K562 (cell line): ENCODE data around the gene CDKN3. TPM values are rescaled to one million over a fixed set of nuclear protein-coding genes. Genes with fewer than 3 reads are reported as not detected.
A peak's percentile ranks its signal among the peaks of the same experiment; 100 is the strongest.

Experiments used
- ATAC-seq: fragments of 200-7000 bp; cut with Tn5 transposase; 3 replicates; pipeline ENCODE4 v1.9.1; 2020; ENCODE audit warnings: moderate library complexity
- BruUV-seq: library from RNA; stranded (reverse); fragments of 400-500 nt; replicated peaks from 2 replicates; lab custom pipeline; 2021; lab: Mats Ljungman, UMichigan
- CTCF ChIA-PET: fragments of 300-600 bp; formaldehyde crosslinking; extraction: SDS; loops from one replicate; lab custom pipeline; 2021; ENCODE audit warnings: low intra/inter-chr PET ratio; lab: Yijun Ruan, JAX
- POLR2A ChIA-PET: fragments of 300-600, 350-650 bp; sonication (Branson Sonifier 250); formaldehyde crosslinking; extraction: SDS; loops from one replicate; lab custom pipeline; 2021; ENCODE audit warnings: antibody characterized with exemption, inconsistent platforms; lab: Yijun Ruan, JAX
- DNase-seq, 4 experiments: peaks; one replicate each; pipeline versions ENCODE4 v3.0.0 to v3.0.0-alpha.2; 2011 to 2018; ENCODE audit warnings: low spot score in 3 of 4, mixed read lengths in 3 of 4; ENCODE audit errors: extremely low read depth in 1 of 4
- FAIRE-seq: peaks from 2 replicates; lab custom pipeline; 2011; peaks lifted over from hg19 to GRCh38; lab: Jason Lieb, UNC
- H2AFZ ChIP-seq: 2 replicates; pipeline ENCODE4 v1.6.0; 2011; ENCODE audit warnings: low read depth, low read length, control low read depth, inconsistent platforms
- H3K27ac ChIP-seq: fragments of 200-600 bp; 3 replicates; pipeline ENCODE4 v1.8.0; 2011; ENCODE audit warnings: low read depth, mild to moderate bottlenecking, control low read depth, inconsistent platforms, low read length, moderate library complexity, mixed read lengths; ENCODE audit errors: extremely low read depth
- H3K27me3 ChIP-seq, 2 experiments: fragments of 300-600 bp in 1 of 2; 2 replicates in 1 of 2; 3 replicates in 1 of 2; pipeline versions ENCODE4 v1.6.0 to v1.8.0; 2011; ENCODE audit warnings: inconsistent platforms in 2 of 2, low read length in 2 of 2, mild to moderate bottlenecking in 1 of 2, mixed read lengths in 1 of 2, moderate library complexity in 1 of 2; ENCODE audit not compliant: control insufficient read depth in 2 of 2, insufficient read depth in 2 of 2
- H3K36me3 ChIP-seq: fragments of 300-600 bp; 3 replicates; pipeline ENCODE4 v1.8.0; 2011; ENCODE audit warnings: mild to moderate bottlenecking, low read length, inconsistent platforms; ENCODE audit not compliant: control insufficient read depth, insufficient read depth
- H3K4me1 ChIP-seq, 2 experiments: fragments of 200-600 bp in 1 of 2; replicated peaks in 1 of 2; 2 replicates in 1 of 2; 3 replicates in 1 of 2; pipeline versions ENCODE4 v1.5.1 to v1.8.0; 2011; ENCODE audit warnings: inconsistent platforms in 2 of 2, low read length in 2 of 2, mild to moderate bottlenecking in 1 of 2, mixed read lengths in 1 of 2, moderate library complexity in 1 of 2; ENCODE audit not compliant: control insufficient read depth in 2 of 2, insufficient read depth in 2 of 2
- H3K4me2 ChIP-seq: 2 replicates; pipeline ENCODE4 v1.6.1; 2011; ENCODE audit warnings: low read length, control low read depth, inconsistent platforms, mixed read lengths; ENCODE audit not compliant: insufficient read depth
- H3K4me3 ChIP-seq: fragments of 200-600 bp; sonication (generic), shearing (Covaris generic); 2 replicates; pipeline ENCODE4 v1.5.1; 2016; ENCODE audit warnings: control low read depth, inconsistent platforms
- H3K79me2 ChIP-seq: fragments of 200-600 bp; 3 replicates; pipeline ENCODE4 v1.8.0; 2011; ENCODE audit warnings: low read length, inconsistent platforms; ENCODE audit not compliant: control insufficient read depth, insufficient read depth
- H3K9ac ChIP-seq, 2 experiments: 2 replicates each; pipeline versions ENCODE4 v1.6.0 to v1.6.1; 2011; ENCODE audit warnings: low read depth in 2 of 2, low read length in 2 of 2, control low read depth in 1 of 2, inconsistent platforms in 1 of 2, mild to moderate bottlenecking in 1 of 2, mixed read lengths in 1 of 2; ENCODE audit not compliant: insufficient read depth in 1 of 2
- H3K9me1 ChIP-seq: one replicate; pipeline ENCODE4 v1.6.0; 2011; ENCODE audit warnings: inconsistent platforms, mild to moderate bottlenecking, low read length, moderate library complexity; ENCODE audit not compliant: control insufficient read depth, insufficient read depth
- H3K9me3 ChIP-seq: replicated peaks from 2 replicates; pipeline ENCODE4 v1.5.1; 2011; ENCODE audit warnings: low read depth, low read length, inconsistent platforms; ENCODE audit not compliant: control insufficient read depth, insufficient read depth
- H4K20me1 ChIP-seq: replicated peaks from 2 replicates; pipeline ENCODE4 v1.6.1; 2011; ENCODE audit warnings: low read length, inconsistent platforms, mixed read lengths; ENCODE audit not compliant: control insufficient read depth, insufficient read depth
- ARID1B ChIP-seq: fragments of 450-650 bp; IDR thresholded peaks from 2 replicates; pipeline ENCODE4 v1.6.1; 2016; ENCODE audit warnings: antibody characterized with exemption, mild to moderate bottlenecking, inconsistent platforms
- EP300 ChIP-seq: IDR thresholded peaks from 2 replicates; pipeline ENCODE4 v1.6.1; 2012; ENCODE audit warnings: low read length, improper control_type of control experiment
- HDAC6 ChIP-seq: IDR thresholded peaks from 2 replicates; pipeline ENCODE4 v1.6.1; 2012; ENCODE audit warnings: low read depth, mild to moderate bottlenecking, control low read depth, inconsistent platforms, low read length, moderate library complexity
- KLF6 ChIP-seq: fragments of 250-450 bp; sonication (Bioruptor Pico); IDR thresholded peaks from 2 replicates; pipeline ENCODE4 v1.4.0; 2020; ENCODE audit warnings: mild to moderate bottlenecking, moderate library complexity, borderline replicate concordance
- NCOA1 ChIP-seq: fragments of 450-650 bp; IDR thresholded peaks from 2 replicates; pipeline ENCODE4 v1.6.1; 2016; ENCODE audit warnings: low read depth
- SRSF7 ChIP-seq: fragments of 200-400 bp; formaldehyde crosslinking; optimal IDR thresholded peaks from 2 replicates; pipeline ENCODE3; 2017; ENCODE audit warnings: mild to moderate bottlenecking, low read depth, low read length
- ZKSCAN8 ChIP-seq: fragments of 200-800 bp; sonication (Bioruptor generic); IDR thresholded peaks from 2 replicates; pipeline ENCODE4 v1.6.1; 2016; ENCODE audit warnings: missing genetic modification characterization, missing compliant biosample characterization
- ZNF76 ChIP-seq: fragments of 250-450 bp; sonication (Bioruptor Pico); IDR thresholded peaks from 2 replicates; pipeline ENCODE4 v1.4.0; 2020; ENCODE audit warnings: mild to moderate bottlenecking, moderate library complexity, borderline replicate concordance
- WGBS: fragments of 100-300 bp; shearing (Covaris generic); methylation state at CpG from one replicate; pipeline ENCODE4 v1.1.6; 2016; ENCODE audit warnings: low coverage, mixed read lengths; ENCODE audit not compliant: insufficient coverage; ENCODE audit errors: missing lambda C conversion rate; 5-methylcytosine and 5-hydroxymethylcytosine counted together
- in situ Hi-C: fragments of 300-500 bp; cut with MboI; formaldehyde crosslinking; loops from 4 replicates; pipeline ENCODE4 v1.15.0; 2018; ENCODE audit warnings: inconsistent platforms, mixed read lengths
- intact Hi-C: fragments of 100-400 bp; cut with micrococcal nuclease; formaldehyde crosslinking; loops from 2 replicates; pipeline ENCODE4 v1.14.2; 2022
- polyA plus RNA-seq, 8 experiments: library from polyadenylated mRNA; depleted of rRNA in 4 of 8; stranded (reverse) in 5 of 8; unstranded in 3 of 8; fragments of >200 nt; fragmentation: Nextera tagmentation in 2 of 8; fragmentation: Illumina TruSeq in 1 of 8; extraction: Ambion mirVana in 2 of 8; extraction: Trizol in 1 of 8; gene quantifications; 2 replicates each; pipeline versions ENCODE4 v1.2.1 to v1.2.3, GENCODE V29; 2011 to 2014; ENCODE audit warnings: inconsistent platforms in 1 of 8, missing spikeins in 1 of 8
- total RNA-seq, 7 experiments: library from RNA; depleted of rRNA in 6 of 7; stranded (reverse); fragments of >200 nt in 6 of 7; fragmentation: Illumina TruSeq in 2 of 7; extraction: Trizol in 2 of 7; gene quantifications; 2 replicates each; pipeline versions ENCODE4 v1.2.1 to v1.2.3, GENCODE V29; 2011 to 2021; ENCODE audit warnings: low replicate concordance in 1 of 7

The CDKN3 gene
- total and polyA plus RNA-seq, 9 of the 15 experiments (the other 6 are each of a cell fraction or from before 2014, with no cell fraction given), result 41.3 to 128 (median 70.7) TPM

DNA sequence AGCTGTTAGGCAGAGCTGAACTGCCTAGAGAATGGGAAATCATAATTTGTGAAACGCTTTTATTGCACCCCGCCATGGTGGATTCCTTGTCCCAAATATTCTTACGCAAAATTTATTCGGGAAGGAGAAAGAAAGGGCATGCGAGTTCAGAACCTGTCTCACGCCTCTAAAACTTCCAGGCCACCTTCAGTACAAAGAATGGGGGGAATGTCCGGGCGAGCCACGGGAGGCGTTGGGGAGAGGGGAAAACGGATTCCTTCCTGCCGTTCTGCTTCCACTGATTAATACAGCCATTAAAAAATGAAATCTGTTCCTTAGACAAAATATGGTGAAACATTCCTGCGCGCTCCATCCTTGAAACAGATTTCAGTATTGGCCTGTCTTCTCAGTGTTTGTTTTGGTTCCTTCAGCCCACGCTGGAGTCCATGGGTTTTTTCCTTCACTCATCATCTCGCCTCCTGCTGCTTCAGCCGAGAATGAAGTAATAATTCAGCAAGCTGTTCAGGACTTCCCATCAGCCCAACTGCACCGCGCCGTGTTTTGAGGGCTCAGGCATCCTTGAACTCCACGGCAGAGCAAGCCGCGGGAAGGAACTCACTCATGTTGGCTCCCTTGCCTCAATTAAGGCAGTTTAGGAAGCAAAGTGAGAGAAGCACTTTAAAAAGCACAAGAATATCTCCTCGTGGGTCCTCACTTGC is 47.7 kb upstream of the CDKN3 start:
- Histone ChIP-seq H3K27me3 (peaks cover 4 to 5% of the 10 kb centered on the region in 2 experiments; a peak in 2 of 5 replicates), H3K27ac (no peak overlapping the region), H3K9ac (no peak overlapping the region), H3K9me3 (no peaks in the 10 kb centered on the region), H3K4me1 (peaks cover 0 to 5% of the 10 kb centered on the region in 2 experiments; a peak in 4 of 5 replicates), H2AFZ (no peak overlapping the region), H3K36me3 (no peaks in the 10 kb centered on the region), H4K20me1 (no peaks in the 10 kb centered on the region), H3K4me2 (0 out of 2 replicates have a peak overlapping the region, but pooled peaks have one; percentile 18), H3K79me2 (no peaks in the 10 kb centered on the region), H3K9me1 (no peaks in the 10 kb centered on the region), H3K4me3 (no peak overlapping the region)
- DNase-seq (no peak), ATAC-seq (no peak), FAIRE-seq (no peak)
- ChIA-PET POLR2A (interaction anchor here (0.8 kb wide), 1 partner anchor 502 kb away, joined by 4 read pairs; no protein-coding TSS in a partner anchor), CTCF (interaction anchor here (1.2 kb wide), 1 partner anchor 41 kb away, joined by 3 read pairs; no protein-coding TSS in a partner anchor)
- in situ Hi-C loops (loop anchor here (25.0 kb wide), 1 partner anchor 1537 kb away; no protein-coding TSS in a partner anchor), intact Hi-C loops (loop anchor here (5.0 kb wide), 3 partner anchors 42 to 1052 kb away; no protein-coding TSS in a partner anchor)
- BruUV-seq, result no TSS peak
- WGBS, result 4% methylated on average over 17 of the region's 24 CpGs
- TF ChIP-seq NCOA1 (no peak), SRSF7 (no peak), EP300 (no peak), ZKSCAN8 (CRISPR knock-in tag) (no peak), ARID1B (no peak), HDAC6 (no peak), KLF6 (CRISPR knock-in tag) (no peak), ZNF76 (CRISPR knock-in tag) (no peak)
